HG02973 (cell line): Measurements from ENCODE around the gene SMIM41.

Experiments used
- ATAC-seq: cut with Tn5 transposase; IDR thresholded peaks from one replicate; pipeline ENCODE4 v1.9.1; 2021; ENCODE audit warnings: moderate library complexity; ENCODE audit not compliant: unreplicated experiment

SMIM41 gene

DNA sequence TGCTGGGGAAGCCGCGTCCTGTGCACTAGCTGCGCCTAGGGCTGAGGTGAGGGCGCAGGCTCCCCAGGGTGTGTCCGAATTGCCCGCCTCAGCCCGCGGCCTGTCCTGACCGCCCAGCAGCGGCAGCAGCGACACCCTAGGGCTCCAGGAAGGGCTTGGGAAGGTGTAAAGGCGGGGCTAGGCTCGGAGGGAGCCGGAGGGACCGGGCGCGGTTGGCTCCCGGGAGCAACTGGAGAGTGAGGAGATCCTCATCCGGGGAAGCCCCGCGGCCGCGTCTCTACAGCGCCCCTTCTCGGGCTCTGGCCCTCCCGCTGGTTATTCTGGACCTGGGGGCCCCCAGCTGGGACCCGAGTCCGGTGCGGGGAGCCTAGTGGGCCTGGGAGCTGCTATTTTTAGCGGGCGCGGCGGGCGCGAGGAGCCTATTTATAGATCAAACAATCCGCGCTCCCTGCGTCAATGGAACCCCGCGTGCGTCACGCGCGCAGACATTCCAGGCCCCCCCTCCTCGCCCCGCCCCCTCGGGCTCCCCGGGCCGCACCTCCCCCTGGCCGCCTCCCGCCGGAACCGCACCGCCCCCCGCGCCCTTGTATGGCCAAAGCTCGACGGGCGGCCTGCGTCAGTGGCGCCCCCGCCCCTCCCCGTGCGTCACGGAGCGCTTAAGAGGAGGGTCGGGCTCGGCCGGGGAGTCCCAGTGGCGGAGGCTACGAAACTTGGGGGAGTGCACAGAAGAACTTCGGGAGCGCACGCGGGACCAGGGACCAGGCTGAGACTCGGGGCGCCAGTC lies 28.6 kb upstream of the SMIM41 start, which contains the start of gene NR4A1:
Gene NR4A1 (plus strand): TSS at position 685 of the 784 bp plus-strand sequence. CDS start 2,887 bp downstream, outside the sequence.
- peak; percentile 76 for ATAC-seq

GRCh38 chr12:52052468-52053186 lies 26.9 kb upstream of the SMIM41 start:
- ATAC-seq, result no peak

DNA sequence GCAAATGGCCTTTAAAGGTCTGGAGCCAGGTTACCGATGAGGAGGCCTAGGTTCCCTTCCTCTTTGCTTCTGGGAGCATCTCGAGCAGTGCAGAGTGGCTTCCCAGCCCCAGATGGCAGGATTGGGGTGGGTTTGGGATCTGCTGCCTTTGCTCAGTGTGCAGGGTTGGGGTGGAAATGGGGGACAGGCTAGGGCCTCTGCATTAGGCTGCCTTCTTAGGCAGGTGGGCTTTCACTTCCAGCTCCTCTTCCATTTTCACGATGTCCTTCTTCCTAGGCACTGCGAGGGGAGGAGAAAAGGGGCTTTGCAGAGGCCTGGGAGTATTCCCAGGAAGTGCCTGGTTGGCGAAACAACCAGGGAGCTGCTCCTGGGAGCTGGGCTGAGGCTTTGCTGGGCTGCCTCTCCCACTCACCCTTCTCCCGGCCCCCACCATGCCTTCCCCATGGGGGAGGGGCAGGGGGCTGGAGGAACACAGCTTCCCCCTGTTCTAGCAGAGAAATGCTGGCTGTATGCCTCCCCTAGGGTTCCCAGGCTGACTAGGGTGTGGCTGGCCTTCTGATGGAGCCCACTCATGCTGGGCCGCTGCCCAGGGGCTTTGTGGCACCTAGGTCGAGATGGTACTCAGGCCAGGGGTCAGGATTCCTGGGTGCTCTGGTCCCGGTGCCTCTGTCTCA lies 25.8 kb upstream of the SMIM41 start:
- ATAC-seq, result no peak

- no peak for ATAC-seq
Measured at GRCh38 chr12:52054231-52054832, 25.2 kb upstream of the SMIM41 start.

DNA sequence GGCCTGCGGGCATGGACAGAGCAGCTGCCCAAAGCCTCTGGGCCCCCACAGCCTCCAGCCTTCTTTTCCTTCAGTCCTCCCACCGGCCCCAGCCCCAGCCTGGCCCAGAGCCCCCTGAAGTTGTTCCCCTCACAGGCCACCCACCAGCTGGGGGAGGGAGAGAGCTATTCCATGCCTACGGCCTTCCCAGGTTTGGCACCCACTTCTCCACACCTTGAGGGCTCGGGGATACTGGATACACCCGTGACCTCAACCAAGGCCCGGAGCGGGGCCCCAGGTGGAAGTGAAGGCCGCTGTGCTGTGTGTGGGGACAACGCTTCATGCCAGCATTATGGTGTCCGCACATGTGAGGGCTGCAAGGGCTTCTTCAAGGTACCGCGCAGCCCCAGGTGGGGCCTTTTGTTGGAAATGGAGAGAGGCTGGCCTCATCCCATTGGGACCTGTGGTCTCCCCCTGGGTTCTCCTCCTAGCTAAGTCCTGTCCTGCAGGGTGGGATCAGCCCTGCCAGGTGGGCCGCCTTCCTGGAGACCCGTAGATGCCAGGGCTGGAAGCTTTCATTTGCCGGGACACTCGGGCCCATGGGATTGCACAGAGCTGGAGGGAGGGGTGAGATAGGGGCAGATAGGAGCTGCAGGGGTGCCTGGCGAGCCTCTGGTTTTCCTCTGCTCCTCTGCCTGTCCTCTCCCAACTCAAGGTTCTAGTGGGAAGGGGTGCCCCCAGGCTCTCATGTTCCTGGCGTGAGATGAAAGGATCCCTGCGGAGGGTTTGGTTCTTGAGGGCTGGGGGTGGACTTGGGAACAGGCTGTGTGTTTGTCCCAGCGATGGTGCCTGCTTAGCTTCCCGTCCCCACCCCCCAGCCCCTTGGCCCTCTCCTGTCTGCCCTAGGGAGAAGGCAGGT lies 24.4 kb upstream of the SMIM41 start:
- ATAC-seq, result no peak

DNA sequence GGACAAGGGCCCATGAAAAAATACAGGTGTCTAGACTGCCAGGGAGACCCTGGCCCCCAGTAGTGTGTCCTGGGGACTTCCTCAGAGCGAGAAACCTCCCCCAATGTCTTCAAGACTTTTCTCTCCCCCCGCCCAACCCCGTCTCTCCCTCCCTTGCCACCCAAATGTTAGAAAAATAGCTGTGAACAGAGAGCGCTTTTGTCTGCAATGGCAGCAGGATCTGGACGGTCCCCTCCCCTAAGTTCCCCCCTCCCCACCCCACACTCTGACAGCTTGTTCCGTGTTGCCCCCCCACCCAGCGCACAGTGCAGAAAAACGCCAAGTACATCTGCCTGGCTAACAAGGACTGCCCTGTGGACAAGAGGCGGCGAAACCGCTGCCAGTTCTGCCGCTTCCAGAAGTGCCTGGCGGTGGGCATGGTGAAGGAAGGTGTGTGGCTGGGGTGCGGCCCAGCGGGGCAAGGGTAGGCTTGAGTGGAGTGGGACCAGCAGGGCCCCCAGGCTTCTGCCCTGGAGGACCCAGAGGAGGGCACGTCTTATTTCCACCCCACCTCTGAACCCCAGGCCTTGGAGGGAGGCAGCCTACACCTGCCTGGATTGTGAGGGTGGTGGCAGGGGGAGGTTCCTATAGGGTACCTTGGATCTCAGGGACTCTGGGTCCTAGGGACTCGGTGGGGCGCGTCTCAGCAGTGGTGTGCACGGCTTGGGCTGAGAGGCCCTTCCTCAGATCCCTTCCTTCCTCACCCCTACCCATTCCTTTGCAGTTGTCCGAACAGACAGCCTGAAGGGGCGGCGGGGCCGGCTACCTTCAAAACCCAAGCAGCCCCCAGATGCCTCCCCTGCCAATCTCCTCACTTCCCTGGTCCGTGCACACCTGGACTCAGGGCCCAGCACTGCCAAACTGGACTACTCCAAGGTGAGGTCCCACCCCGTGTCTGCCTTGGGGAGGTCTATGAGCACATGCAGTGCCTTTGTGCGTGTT lies 23.5 kb upstream of the SMIM41 start:
- ATAC-seq, result no peak

DNA sequence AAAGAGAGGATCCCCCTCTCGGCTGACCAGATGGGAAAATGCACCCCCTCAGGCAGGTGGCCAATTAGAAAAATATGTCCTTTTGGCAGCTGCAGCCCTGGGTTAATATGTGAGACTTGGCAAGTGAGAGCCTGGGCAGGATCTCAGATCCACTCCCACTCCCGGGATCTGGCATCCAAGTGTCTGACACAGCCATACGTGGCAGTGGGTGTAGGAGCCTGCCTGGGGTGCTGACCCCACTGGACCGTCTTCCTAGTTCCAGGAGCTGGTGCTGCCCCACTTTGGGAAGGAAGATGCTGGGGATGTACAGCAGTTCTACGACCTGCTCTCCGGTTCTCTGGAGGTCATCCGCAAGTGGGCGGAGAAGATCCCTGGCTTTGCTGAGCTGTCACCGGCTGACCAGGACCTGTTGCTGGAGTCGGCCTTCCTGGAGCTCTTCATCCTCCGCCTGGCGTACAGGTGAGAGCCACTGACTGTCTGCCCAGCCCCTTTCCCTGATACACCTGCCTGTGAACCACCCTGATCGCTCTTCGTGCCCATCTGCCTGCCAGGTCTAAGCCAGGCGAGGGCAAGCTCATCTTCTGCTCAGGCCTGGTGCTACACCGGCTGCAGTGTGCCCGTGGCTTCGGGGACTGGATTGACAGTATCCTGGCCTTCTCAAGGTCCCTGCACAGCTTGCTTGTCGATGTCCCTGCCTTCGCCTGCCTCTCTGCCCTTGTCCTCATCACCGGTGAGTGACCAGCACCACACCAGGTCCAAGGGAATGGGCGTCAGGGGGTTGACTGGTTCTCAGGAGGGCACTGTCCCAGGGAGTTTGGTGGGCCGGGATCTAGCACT lies 22.5 kb upstream of the SMIM41 start:
- no peak for ATAC-seq

GRCh38 chr12:52057638-52058576 lies 21.6 kb upstream of the SMIM41 start:
- no peak for ATAC-seq

- no peak for ATAC-seq
Measured at GRCh38 chr12:52058631-52059361, 20.7 kb upstream of the SMIM41 start.

- no peak for ATAC-seq
Measured at GRCh38 chr12:52059582-52060497, 19.7 kb upstream of the SMIM41 start.

DNA sequence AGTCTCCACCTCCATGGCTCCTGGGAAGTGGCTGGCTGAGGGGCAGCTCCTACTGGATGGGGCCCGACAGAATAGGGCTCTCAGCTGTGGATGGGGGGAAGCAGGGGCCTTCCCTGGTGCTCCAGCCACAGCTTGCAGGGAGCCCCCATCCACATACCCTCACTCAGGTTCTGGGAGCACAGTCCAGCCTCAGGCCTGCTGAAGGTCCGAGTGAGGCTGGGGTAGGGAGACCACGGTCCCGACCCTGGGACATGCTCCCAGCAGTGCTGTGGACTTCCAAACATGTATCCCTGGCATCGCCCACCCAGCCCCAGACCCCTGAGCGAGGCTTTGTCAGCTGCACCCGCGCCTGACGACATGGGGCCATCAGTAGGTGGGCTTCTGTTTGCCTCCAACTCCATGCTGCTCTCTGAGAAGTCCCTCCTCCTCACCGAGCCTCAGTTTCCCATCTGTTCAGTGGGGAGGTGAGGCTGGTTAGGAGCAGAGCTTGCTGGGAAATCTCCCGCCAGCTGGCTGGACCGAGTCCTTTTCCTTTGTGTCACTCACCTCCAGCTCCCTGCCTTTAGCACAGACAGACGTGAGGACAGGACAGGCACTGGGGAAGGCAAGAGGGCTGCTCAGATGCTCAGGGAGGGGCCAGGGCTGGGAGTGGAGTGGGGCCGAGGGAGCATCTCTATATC lies 18.9 kb upstream of the SMIM41 start:
- no peak for ATAC-seq

- no peak for ATAC-seq
Measured at GRCh38 chr12:52061470-52062166, 17.9 kb upstream of the SMIM41 start.

DNA sequence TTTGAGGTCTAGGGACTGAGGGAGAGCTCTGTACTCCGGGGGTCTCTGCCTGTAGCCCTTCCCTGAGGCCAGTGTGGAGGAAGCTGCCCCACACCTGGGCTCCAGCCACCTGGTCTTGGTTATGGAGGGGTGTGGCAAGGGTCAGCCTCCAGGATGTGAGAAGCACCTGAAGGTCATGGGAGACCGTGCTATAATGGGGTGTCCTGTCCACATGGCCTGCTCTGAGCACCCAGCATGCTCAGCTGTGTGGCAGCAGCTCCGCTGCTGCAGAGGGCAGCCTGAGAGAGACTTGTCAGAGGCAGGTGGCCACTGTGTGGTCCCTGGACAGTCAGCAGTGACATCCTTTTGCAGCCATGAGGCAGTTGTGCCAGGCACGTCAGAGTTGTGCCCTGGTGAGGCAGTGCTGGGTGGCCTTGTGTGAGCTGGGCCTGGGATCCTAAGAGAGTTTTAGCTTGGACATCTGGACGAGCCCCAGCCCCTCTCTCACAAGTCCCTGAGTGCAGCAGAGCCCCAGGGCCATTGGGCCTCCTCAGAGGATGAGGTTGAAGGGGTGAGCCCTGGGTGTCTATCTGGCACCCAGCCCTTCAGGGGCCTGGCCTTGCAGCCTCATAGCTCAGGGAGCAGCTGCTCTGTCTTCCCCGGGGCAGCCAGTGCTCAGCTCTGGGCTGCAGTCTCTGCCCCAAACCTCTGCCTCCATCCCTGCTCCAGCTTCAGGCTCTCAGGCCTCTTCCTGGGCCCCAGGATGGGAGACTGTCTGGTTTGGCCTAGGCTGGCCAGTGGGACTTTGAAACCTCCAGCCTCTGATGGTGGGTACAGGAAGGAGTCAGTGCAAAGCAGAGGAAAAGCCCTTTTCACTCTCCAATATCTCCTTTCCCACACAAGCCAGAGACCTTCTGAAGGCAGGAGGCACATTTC lies 17.1 kb upstream of the SMIM41 start:
- ATAC-seq, result no peak
